ENCODE data around the gene NELL1.

- TF ChIP-seq POLR2A (IDR thresholded peaks at IDR 0.05), result no peak
- no peak for TF ChIP-seq CTCF (IDR thresholded peaks at IDR 0.05)
Observed at GRCh38 chr11:21198498-21198897, 529.1 kb downstream of the NELL1 start.

Data from adrenal gland (tissue), 5 donors.